K562 (cell line): Measurements from ENCODE around the gene KLHL28. TPM values are rescaled to one million over a fixed set of nuclear protein-coding genes. Genes with fewer than 3 reads are reported as not detected.

ENCODE experiments used
- ATAC-seq: fragments of 200-7000 bp; cut with Tn5 transposase; 3 replicates; pipeline ENCODE4 v1.9.1; 2020; ENCODE audit warnings: moderate library complexity
- BruUV-seq: library from RNA; stranded (reverse); fragments of 400-500 nt; replicated peaks from 2 replicates; lab custom pipeline; 2021; lab: Mats Ljungman, UMichigan
- CTCF ChIA-PET: fragments of 300-600 bp; formaldehyde crosslinking; extraction: SDS; loops from one replicate; lab custom pipeline; 2021; ENCODE audit warnings: low intra/inter-chr PET ratio; lab: Yijun Ruan, JAX
- POLR2A ChIA-PET: fragments of 300-600, 350-650 bp; sonication (Branson Sonifier 250); formaldehyde crosslinking; extraction: SDS; loops from one replicate; lab custom pipeline; 2021; ENCODE audit warnings: antibody characterized with exemption, inconsistent platforms; lab: Yijun Ruan, JAX
- DNase-seq, 4 experiments: peaks; one replicate each; pipeline versions ENCODE4 v3.0.0 to v3.0.0-alpha.2; 2011 to 2018; ENCODE audit warnings: low spot score in 3 of 4, mixed read lengths in 3 of 4; ENCODE audit errors: extremely low read depth in 1 of 4
- FAIRE-seq: peaks from 2 replicates; lab custom pipeline; 2011; peaks lifted over from hg19 to GRCh38; lab: Jason Lieb, UNC
- H2AFZ ChIP-seq: 2 replicates; pipeline ENCODE4 v1.6.0; 2011; ENCODE audit warnings: low read depth, low read length, control low read depth, inconsistent platforms
- H3K27ac ChIP-seq: fragments of 200-600 bp; 3 replicates; pipeline ENCODE4 v1.8.0; 2011; ENCODE audit warnings: low read depth, mild to moderate bottlenecking, control low read depth, inconsistent platforms, low read length, moderate library complexity, mixed read lengths; ENCODE audit errors: extremely low read depth
- H3K27me3 ChIP-seq, 2 experiments: fragments of 300-600 bp in 1 of 2; 2 replicates in 1 of 2; 3 replicates in 1 of 2; pipeline versions ENCODE4 v1.6.0 to v1.8.0; 2011; ENCODE audit warnings: inconsistent platforms in 2 of 2, low read length in 2 of 2, mild to moderate bottlenecking in 1 of 2, mixed read lengths in 1 of 2, moderate library complexity in 1 of 2; ENCODE audit not compliant: control insufficient read depth in 2 of 2, insufficient read depth in 2 of 2
- H3K36me3 ChIP-seq: fragments of 300-600 bp; 3 replicates; pipeline ENCODE4 v1.8.0; 2011; ENCODE audit warnings: mild to moderate bottlenecking, low read length, inconsistent platforms; ENCODE audit not compliant: control insufficient read depth, insufficient read depth
- H3K4me1 ChIP-seq, 2 experiments: fragments of 200-600 bp in 1 of 2; replicated peaks in 1 of 2; 2 replicates in 1 of 2; 3 replicates in 1 of 2; pipeline versions ENCODE4 v1.5.1 to v1.8.0; 2011; ENCODE audit warnings: inconsistent platforms in 2 of 2, low read length in 2 of 2, mild to moderate bottlenecking in 1 of 2, mixed read lengths in 1 of 2, moderate library complexity in 1 of 2; ENCODE audit not compliant: control insufficient read depth in 2 of 2, insufficient read depth in 2 of 2
- H3K4me2 ChIP-seq: 2 replicates; pipeline ENCODE4 v1.6.1; 2011; ENCODE audit warnings: low read length, control low read depth, inconsistent platforms, mixed read lengths; ENCODE audit not compliant: insufficient read depth
- H3K4me3 ChIP-seq: fragments of 200-600 bp; sonication (generic), shearing (Covaris generic); 2 replicates; pipeline ENCODE4 v1.5.1; 2016; ENCODE audit warnings: control low read depth, inconsistent platforms
- H3K79me2 ChIP-seq: fragments of 200-600 bp; 3 replicates; pipeline ENCODE4 v1.8.0; 2011; ENCODE audit warnings: low read length, inconsistent platforms; ENCODE audit not compliant: control insufficient read depth, insufficient read depth
- H3K9ac ChIP-seq, 2 experiments: 2 replicates each; pipeline versions ENCODE4 v1.6.0 to v1.6.1; 2011; ENCODE audit warnings: low read depth in 2 of 2, low read length in 2 of 2, control low read depth in 1 of 2, inconsistent platforms in 1 of 2, mild to moderate bottlenecking in 1 of 2, mixed read lengths in 1 of 2; ENCODE audit not compliant: insufficient read depth in 1 of 2
- H3K9me1 ChIP-seq: one replicate; pipeline ENCODE4 v1.6.0; 2011; ENCODE audit warnings: inconsistent platforms, mild to moderate bottlenecking, low read length, moderate library complexity; ENCODE audit not compliant: control insufficient read depth, insufficient read depth
- H3K9me3 ChIP-seq: replicated peaks from 2 replicates; pipeline ENCODE4 v1.5.1; 2011; ENCODE audit warnings: low read depth, low read length, inconsistent platforms; ENCODE audit not compliant: control insufficient read depth, insufficient read depth
- H4K20me1 ChIP-seq: replicated peaks from 2 replicates; pipeline ENCODE4 v1.6.1; 2011; ENCODE audit warnings: low read length, inconsistent platforms, mixed read lengths; ENCODE audit not compliant: control insufficient read depth, insufficient read depth
- CBX1 ChIP-seq: sonication (generic); IDR thresholded peaks from 2 replicates; pipeline ENCODE4 v1.6.1; 2016; ENCODE audit warnings: antibody characterized with exemption, low read depth, mild to moderate bottlenecking
- E2F5 ChIP-seq: sonication (generic); formaldehyde crosslinking; IDR thresholded peaks from 2 replicates; pipeline ENCODE4 v1.8.0; 2022; ENCODE audit warnings: mild to moderate bottlenecking, missing genetic modification reagents
- RB1 ChIP-seq: fragments of 450-650 bp; IDR thresholded peaks from 2 replicates; pipeline ENCODE4 v1.6.1; 2017; ENCODE audit warnings: low read depth, mild to moderate bottlenecking
- SIRT6 ChIP-seq: IDR thresholded peaks from one replicate; pipeline ENCODE4 v1.6.1; 2012; ENCODE audit warnings: low read depth, mild to moderate bottlenecking, control low read depth, inconsistent platforms, low read length, moderate library complexity
- TAF1 ChIP-seq: IDR thresholded peaks from 2 replicates; pipeline ENCODE4 v1.6.1; 2011; ENCODE audit warnings: mild to moderate bottlenecking, low read length, moderate library complexity; ENCODE audit not compliant: insufficient read depth, control insufficient read depth, severe bottlenecking; ENCODE audit errors: extremely low read depth
- ZC3H11A ChIP-seq: IDR thresholded peaks from 2 replicates; pipeline ENCODE4 v1.6.1; 2012; ENCODE audit warnings: low read depth, low read length, improper control_type of control experiment
- WGBS: fragments of 100-300 bp; shearing (Covaris generic); methylation state at CpG from one replicate; pipeline ENCODE4 v1.1.6; 2016; ENCODE audit warnings: low coverage, mixed read lengths; ENCODE audit not compliant: insufficient coverage; ENCODE audit errors: missing lambda C conversion rate; 5-methylcytosine and 5-hydroxymethylcytosine counted together
- in situ Hi-C: fragments of 300-500 bp; cut with MboI; formaldehyde crosslinking; loops from 4 replicates; pipeline ENCODE4 v1.15.0; 2018; ENCODE audit warnings: inconsistent platforms, mixed read lengths
- intact Hi-C: fragments of 100-400 bp; cut with micrococcal nuclease; formaldehyde crosslinking; loops from 2 replicates; pipeline ENCODE4 v1.14.2; 2022
- polyA plus RNA-seq, 8 experiments: library from polyadenylated mRNA; depleted of rRNA in 4 of 8; stranded (reverse) in 5 of 8; unstranded in 3 of 8; fragments of >200 nt; fragmentation: Nextera tagmentation in 2 of 8; fragmentation: Illumina TruSeq in 1 of 8; extraction: Ambion mirVana in 2 of 8; extraction: Trizol in 1 of 8; gene quantifications; 2 replicates each; pipeline versions ENCODE4 v1.2.1 to v1.2.3, GENCODE V29; 2011 to 2014; ENCODE audit warnings: inconsistent platforms in 1 of 8, missing spikeins in 1 of 8
- total RNA-seq, 7 experiments: library from RNA; depleted of rRNA in 6 of 7; stranded (reverse); fragments of >200 nt in 6 of 7; fragmentation: Illumina TruSeq in 2 of 7; extraction: Trizol in 2 of 7; gene quantifications; 2 replicates each; pipeline versions ENCODE4 v1.2.1 to v1.2.3, GENCODE V29; 2011 to 2021; ENCODE audit warnings: low replicate concordance in 1 of 7

KLHL28 gene
- total and polyA plus RNA-seq, 9 of the 15 experiments (the other 6 are each of a cell fraction or from before 2014, with no cell fraction given), result 1.1 to 7.5 (median 4.7) TPM

GRCh38 chr14:44898551-44898950 is 63.2 kb downstream of the KLHL28 start:
- Histone ChIP-seq H3K4me2 (no peak overlapping the region), H3K9ac (no peak overlapping the region), H3K4me3 (no peak overlapping the region), H3K79me2 (no peaks in the 10 kb centered on the region), H3K4me1 (peaks cover 0 to 5% of the 10 kb centered on the region in 2 experiments; a peak in 2 of 5 replicates), H4K20me1 (no peaks in the 10 kb centered on the region), H3K27ac (no peak overlapping the region), H2AFZ (no peak overlapping the region; the same call in 1 of the 2 replicates), H3K27me3 (no peaks in the 10 kb centered on the region), H3K9me3 (peaks cover 3% of the 10 kb centered on the region; the same call in 1 of the 2 replicates), H3K36me3 (no peaks in the 10 kb centered on the region)
- in situ Hi-C loops, result no loop called here
- BruUV-seq, result no TSS peak
- 54% methylated on average over 6 of the region's 6 CpGs for WGBS
- intact Hi-C loops, result no loop called here
- ChIA-PET CTCF (no interaction called here), POLR2A (interaction anchor here (1.1 to 1.2 kb wide), 2 partner anchors 16 to 493 kb away, joined by 3 to 5 read pairs; no protein-coding TSS in a partner anchor)
- DNase-seq (no peak), ATAC-seq (no peak), FAIRE-seq (no peak)
- TF ChIP-seq RB1, result no peak
- TF ChIP-seq CBX1, result no peak
- TF ChIP-seq SIRT6, result no peak
- TF ChIP-seq TAF1, result no peak
- no peak for TF ChIP-seq ZC3H11A
- no peak for TF ChIP-seq E2F5 (CRISPR knock-in tag)
- TF ChIP-seq, all 486 proteins: peak for 0
- no peaks in the 10 kb centered on the region for H3K9me1 ChIP-seq
